H1 (cell line): ENCODE measurements around the gene CALY. TPM values are rescaled to one million over a fixed set of nuclear protein-coding genes. Genes with fewer than 3 reads are reported as not detected.

Experiments
- CTCF ChIP-seq, 3 experiments: IDR thresholded peaks; 1 replicate in 2 of 3; 2 replicates in 1 of 3; pipeline versions ENCODE4 v1.5.1 to v1.6.1; 2011; ENCODE audit warnings: low read length in 3 of 3, mild to moderate bottlenecking in 3 of 3, inconsistent platforms in 2 of 3, low read depth in 1 of 3, moderate library complexity in 1 of 3; ENCODE audit not compliant: insufficient read depth in 1 of 3; ENCODE audit errors: control extremely low read depth in 1 of 3
- GABPA ChIP-seq: IDR thresholded peaks from 2 replicates; pipeline ENCODE4 v1.6.1; 2011; ENCODE audit warnings: mild to moderate bottlenecking, low read length, moderate library complexity, borderline replicate concordance; ENCODE audit not compliant: insufficient read depth
- JUN ChIP-seq: IDR thresholded peaks from 2 replicates; pipeline ENCODE4 v1.6.1; 2011; ENCODE audit warnings: low read depth, mild to moderate bottlenecking, improper control_type of control experiment, low read length
- RNF2 ChIP-seq: fragments of 200-900, 300-1000 bp; sonication (generic); IDR thresholded peaks from 2 replicates; pipeline ENCODE4 v1.7.1; 2016; ENCODE audit warnings: borderline replicate concordance, low read depth, mild to moderate bottlenecking, antibody characterized with exemption, low read length; ENCODE audit not compliant: poor library complexity, severe bottlenecking; ENCODE audit errors: missing control alignments
- TAF7 ChIP-seq: optimal IDR thresholded peaks from 2 replicates; pipeline ENCODE3; 2011; ENCODE audit warnings: low read depth, mild to moderate bottlenecking, inconsistent platforms, low read length, moderate library complexity, borderline replicate concordance
- polyA plus RNA-seq, 7 experiments: library from polyadenylated mRNA; depleted of rRNA in 3 of 7; stranded (reverse) in 5 of 7; unstranded in 2 of 7; fragments of >200 nt in 5 of 7; fragments of 200-250 nt in 2 of 7; gene quantifications; 1 replicate in 5 of 7; 2 replicates in 1 of 7; 4 replicates in 1 of 7; pipeline versions ENCODE4 v1.2.1 to v1.2.3, GENCODE V29; 2011 to 2013; ENCODE audit warnings: missing spikeins in 2 of 7, mixed read lengths in 2 of 7
- total RNA-seq: library from RNA; stranded (reverse); fragmentation: NEBNext Ultra II Directional; extraction: Animal tissue kit (Norgen Biotek cat#: 25700); gene quantifications from 2 replicates; pipeline ENCODE4 v1.2.1, GENCODE V29; 2021

The CALY gene
- total and polyA plus RNA-seq, 2 of the 8 experiments (the other 6 are each of a cell fraction or from before 2014, with no cell fraction given) = 1.3 to 1.5 TPM

- TF ChIP-seq CTCF (IDR thresholded peaks at IDR 0.05; ENCODE audit: control extremely low read depth in 1 of 3, insufficient read depth in 1 of 3, low read depth in 1 of 3, low read length in 3 of 3) (no peak), TAF7 (no peak), JUN (no peak), GABPA (no peak), RNF2 (no peak)
Observed at GRCh38 chr10:133310789-133311188, 25.9 kb downstream of the CALY start (continued).
